AG10803 (cell line): ENCODE measurements around the gene FHIP1A.

ENCODE experiments used
- DNase-seq: peaks from one replicate; pipeline ENCODE4 v3.0.0; 2010; ENCODE audit warnings: low read depth
- H3K4me3 ChIP-seq: 2 replicates; pipeline ENCODE4 v1.5.1; 2011; ENCODE audit warnings: mild to moderate bottlenecking, low read length, control low read depth
- CTCF ChIP-seq: conservative IDR thresholded peaks from 2 replicates; pipeline ENCODE4 v1.5.1; 2011; ENCODE audit warnings: mild to moderate bottlenecking, low read length, control low read depth, inconsistent platforms

FHIP1A gene

GRCh38 chr4:151446208-151446607, 37.2 kb downstream of the FHIP1A start:
- no peak for TF ChIP-seq CTCF
- no peak overlapping the region for H3K4me3 ChIP-seq
- DNase-seq, result no peak

- no peak for TF ChIP-seq CTCF
- DNase-seq, result no peak
- no peak overlapping the region for H3K4me3 ChIP-seq
These were observed 45.5 kb downstream of the FHIP1A start for GRCh38 chr4:151454513-151454912.

DNA sequence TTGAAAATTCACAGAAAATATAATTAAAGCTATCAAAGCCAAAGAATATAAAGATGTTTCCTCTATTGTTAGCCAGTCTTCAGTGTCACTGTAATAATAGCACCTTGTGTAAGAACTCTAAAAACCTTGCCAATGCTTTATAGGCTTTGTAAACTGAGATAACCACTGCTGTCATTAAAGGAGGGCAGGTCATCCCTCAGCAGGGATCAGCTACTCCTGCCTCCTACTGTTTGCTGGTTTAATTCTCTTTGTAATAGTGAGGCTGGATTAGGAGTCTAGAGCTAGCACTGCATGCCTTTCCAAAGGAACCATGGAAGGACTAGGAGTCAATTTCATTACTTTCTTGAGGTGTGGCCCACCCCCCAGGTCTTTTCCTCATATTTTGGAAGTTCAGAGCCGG, 46.2 kb downstream of the FHIP1A start:
- TF ChIP-seq CTCF, result no peak

DNA sequence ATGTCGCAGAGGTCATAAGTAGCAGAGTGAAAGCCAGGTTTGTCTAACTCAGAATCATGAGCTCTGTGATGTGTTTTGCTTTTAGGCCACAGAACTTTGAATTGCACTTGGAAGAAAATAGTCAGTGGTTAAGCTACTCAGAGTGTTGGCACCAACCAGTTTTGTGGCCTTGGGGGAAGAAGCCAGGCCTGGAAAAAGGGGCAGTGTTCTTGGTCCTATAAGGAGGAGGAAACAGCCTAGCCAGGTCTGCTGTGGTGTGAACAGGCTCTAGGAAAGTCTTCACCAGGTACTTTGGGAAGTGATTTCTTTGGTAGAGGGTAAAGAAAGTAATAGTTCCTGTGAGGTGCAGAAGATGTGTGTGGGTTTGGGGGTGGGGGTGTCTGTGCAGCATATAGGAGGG, 49.2 kb downstream of the FHIP1A start:
- no peak overlapping the region for H3K4me3 ChIP-seq
- TF ChIP-seq CTCF, result no peak
- DNase-seq, result no peak

More for the DNA sequence above, 46.2 kb downstream of the FHIP1A start:
- no peak overlapping the region for H3K4me3 ChIP-seq
- no peak for DNase-seq
